HK-2 (cell line): Measurements from ENCODE around the gene SERPINB5.
A peak's percentile ranks its signal among the peaks of the same experiment; 100 is the strongest.
"Not testable (repeated sequence)": the region's sequence is repeated elsewhere in the genome, so short reads cannot be mapped to it uniquely, and the experiment has no call there.

Experiments
- DNase-seq: peaks from one replicate; pipeline ENCODE4 v3.0.0-alpha.2; 2018; ENCODE audit not compliant: unreplicated experiment

The SERPINB5 gene

GRCh38 chr18:63476668-63477067 is at the start of gene SERPINB5:
TSS of gene SERPINB5 (plus strand) at chr18:63476958. CDS start at chr18:63484429, 7,471 bp downstream.
- no peak for DNase-seq

GRCh38 chr18:63427558-63427957 is 49.2 kb upstream of the SERPINB5 start:
- DNase-seq, result peak; percentile 17

- DNase-seq, result no peak
Observed at GRCh38 chr18:63430526-63430925, 46.2 kb upstream of the SERPINB5 start.

- no peak for DNase-seq
Observed at GRCh38 chr18:63431180-63431579, 45.6 kb upstream of the SERPINB5 start.

GRCh38 chr18:63433334-63433866 is 43.4 kb upstream of the SERPINB5 start:
- DNase-seq, result no peak

GRCh38 chr18:63438181-63438580 is 38.6 kb upstream of the SERPINB5 start:
- DNase-seq, result no peak

GRCh38 chr18:63439334-63439733 is 37.4 kb upstream of the SERPINB5 start:
- peak; percentile 13 for DNase-seq

GRCh38 chr18:63440219-63440618 is 36.5 kb upstream of the SERPINB5 start:
- DNase-seq, result no peak

GRCh38 chr18:63440881-63441280 is 35.9 kb upstream of the SERPINB5 start:
- DNase-seq, result no peak

GRCh38 chr18:63443829-63444228 is 32.9 kb upstream of the SERPINB5 start:
- no peak for DNase-seq

GRCh38 chr18:63444580-63444979 is 32.2 kb upstream of the SERPINB5 start:
- no peak for DNase-seq

GRCh38 chr18:63445037-63445436 is 31.7 kb upstream of the SERPINB5 start:
- no peak for DNase-seq

GRCh38 chr18:63446266-63446665 is 30.5 kb upstream of the SERPINB5 start:
- no peak for DNase-seq

GRCh38 chr18:63447066-63447465 is 29.7 kb upstream of the SERPINB5 start:
- DNase-seq, result no peak

GRCh38 chr18:63449426-63449825 is 27.3 kb upstream of the SERPINB5 start:
- no peak for DNase-seq

GRCh38 chr18:63451799-63452660 is 24.7 kb upstream of the SERPINB5 start:
- DNase-seq, result no peak

GRCh38 chr18:63452751-63453150 is 24.0 kb upstream of the SERPINB5 start:
- not testable (repeated sequence) for DNase-seq

GRCh38 chr18:63454497-63454896 is 22.3 kb upstream of the SERPINB5 start:
- DNase-seq, result no peak

GRCh38 chr18:63457977-63458376 is 18.8 kb upstream of the SERPINB5 start:
- DNase-seq, result no peak

- no peak for DNase-seq
Observed at GRCh38 chr18:63460414-63460813, 16.3 kb upstream of the SERPINB5 start.

- DNase-seq, result no peak
Observed at GRCh38 chr18:63464434-63464833, 12.3 kb upstream of the SERPINB5 start.

GRCh38 chr18:63465059-63465458 is 11.7 kb upstream of the SERPINB5 start:
- DNase-seq, result no peak

GRCh38 chr18:63467699-63468098 is 9.1 kb upstream of the SERPINB5 start:
- DNase-seq, result no peak
